SIG-M5 treated with dmso at 0.1 percent for 504 hours (cell line): ENCODE data around the gene USP48.
"Not testable (repeated sequence)": the region's sequence is repeated elsewhere in the genome, so short reads cannot be mapped to it uniquely, and the experiment has no call there.

Experiments used
- DNase-seq: peaks from one replicate; lab custom pipeline; 2025; ENCODE audit not compliant: unreplicated experiment; lab: John Stamatoyannopoulos, UW

The USP48 gene

GRCh38 chr1:21774835-21775549 lies 8.0 kb downstream of the USP48 start:
- no peak for DNase-seq

- DNase-seq, result no peak
Measured at GRCh38 chr1:21773585-21773984, 9.4 kb downstream of the USP48 start.

- not testable (repeated sequence) for DNase-seq
Measured at GRCh38 chr1:21771672-21772071, 11.3 kb downstream of the USP48 start.

- not testable (repeated sequence) for DNase-seq
Measured at GRCh38 chr1:21770602-21771001, 12.3 kb downstream of the USP48 start.

- no peak for DNase-seq
Measured at GRCh38 chr1:21770201-21770600, 12.7 kb downstream of the USP48 start.

GRCh38 chr1:21767106-21767505 lies 15.8 kb downstream of the USP48 start:
- not testable (repeated sequence) for DNase-seq

GRCh38 chr1:21766210-21766609 lies 16.7 kb downstream of the USP48 start:
- no peak for DNase-seq

GRCh38 chr1:21764615-21765423 lies 18.1 kb downstream of the USP48 start:
- peak; percentile 22 for DNase-seq

GRCh38 chr1:21763694-21764419 lies 19.1 kb downstream of the USP48 start:
- no peak for DNase-seq

GRCh38 chr1:21763236-21763635 lies 19.7 kb downstream of the USP48 start:
- no peak for DNase-seq

GRCh38 chr1:21762022-21762404 lies 20.9 kb downstream of the USP48 start:
- no peak for DNase-seq

GRCh38 chr1:21761052-21761451 lies 21.9 kb downstream of the USP48 start:
- DNase-seq, result no peak

GRCh38 chr1:21759818-21760217 lies 23.1 kb downstream of the USP48 start:
- no peak for DNase-seq

GRCh38 chr1:21759182-21759581 lies 23.8 kb downstream of the USP48 start:
- no peak for DNase-seq

GRCh38 chr1:21758614-21759013 lies 24.3 kb downstream of the USP48 start:
- DNase-seq, result no peak

GRCh38 chr1:21756393-21757089 lies 26.4 kb downstream of the USP48 start:
- no peak for DNase-seq

- no peak for DNase-seq
Measured at GRCh38 chr1:21755067-21755466, 27.9 kb downstream of the USP48 start.

GRCh38 chr1:21754583-21754982 lies 28.4 kb downstream of the USP48 start:
- DNase-seq, result no peak

- DNase-seq, result no peak
Measured at GRCh38 chr1:21752186-21752585, 30.8 kb downstream of the USP48 start.

- no peak for DNase-seq
Measured at GRCh38 chr1:21751281-21751680, 31.7 kb downstream of the USP48 start.

- no peak for DNase-seq
Measured at GRCh38 chr1:21750841-21751240, 32.1 kb downstream of the USP48 start.
